Fibroblast of lung (primary cell): ENCODE measurements around the gene SIVA1. TPM values are rescaled to one million over a fixed set of nuclear protein-coding genes. Genes with fewer than 3 reads are reported as not detected.

Experiments used
- DNase-seq, 2 donors: peaks; one replicate each; pipeline versions ENCODE4 v3.0.0 to v3.0.0-alpha.2; 2010; ENCODE audit warnings: low read depth in 2 of 2
- H2AFZ ChIP-seq: 2 replicates; pipeline ENCODE4 v1.5.1; 2012; ENCODE audit warnings: low read length, control low read depth, inconsistent platforms
- H3K27ac ChIP-seq: 2 replicates; pipeline ENCODE4 v1.5.1; 2011; ENCODE audit warnings: low read length, control low read depth; ENCODE audit not compliant: insufficient read depth
- H3K27me3 ChIP-seq: 2 replicates; pipeline ENCODE4 v1.5.1; 2011; ENCODE audit warnings: mild to moderate bottlenecking, low read length; ENCODE audit not compliant: control insufficient read depth, insufficient read depth
- H3K36me3 ChIP-seq: 2 replicates; pipeline ENCODE4 v1.5.1; 2011; ENCODE audit warnings: low read length; ENCODE audit not compliant: control insufficient read depth, insufficient read depth
- H3K4me1 ChIP-seq: 2 replicates; pipeline ENCODE4 v1.5.1; 2011; ENCODE audit warnings: low read length; ENCODE audit not compliant: control insufficient read depth, insufficient read depth; ENCODE audit errors: extremely low read depth
- H3K4me2 ChIP-seq: 2 replicates; pipeline ENCODE4 v1.5.1; 2011; ENCODE audit warnings: low read length, control low read depth; ENCODE audit not compliant: insufficient read depth; ENCODE audit errors: extremely low read depth
- H3K4me3 ChIP-seq, 4 experiments: fragments of 200-600 bp in 1 of 4; sonication (generic) in 1 of 4; replicated peaks in 1 of 4; 2 replicates each; pipeline ENCODE4 v1.5.1; 2011 to 2016; ENCODE audit warnings: low read length in 4 of 4, low read depth in 3 of 4, mild to moderate bottlenecking in 3 of 4, control low read depth in 2 of 4, inconsistent platforms in 1 of 4, mixed read lengths in 1 of 4; ENCODE audit not compliant: insufficient read depth in 1 of 4; ENCODE audit errors: control extremely low read depth in 1 of 4
- H3K79me2 ChIP-seq: 2 replicates; pipeline ENCODE4 v1.5.1; 2012; ENCODE audit warnings: mild to moderate bottlenecking, low read length, inconsistent platforms; ENCODE audit not compliant: control insufficient read depth, insufficient read depth
- H3K9ac ChIP-seq: 2 replicates; pipeline ENCODE4 v1.5.1; 2011; ENCODE audit warnings: mild to moderate bottlenecking, low read length, control low read depth; ENCODE audit not compliant: insufficient read depth
- H3K9me3 ChIP-seq: 2 replicates; pipeline ENCODE4 v1.5.1; 2012; ENCODE audit warnings: low read depth, low read length; ENCODE audit not compliant: control insufficient read depth, insufficient read depth
- H4K20me1 ChIP-seq: 2 replicates; pipeline ENCODE4 v1.5.1; 2011; ENCODE audit warnings: low read length; ENCODE audit not compliant: control insufficient read depth, insufficient read depth; ENCODE audit errors: extremely low read depth
- CTCF ChIP-seq, 2 donors: IDR thresholded peaks in 1 of 2; conservative IDR thresholded peaks in 1 of 2; 1 replicate in 1 of 2; 2 replicates in 1 of 2; pipeline ENCODE4 v1.5.1; 2011 to 2012; ENCODE audit warnings: low read length in 2 of 2, control low read depth in 1 of 2, inconsistent platforms in 1 of 2, low read depth in 1 of 2, mild to moderate bottlenecking in 1 of 2
- EZH2 ChIP-seq: IDR thresholded peaks from 2 replicates; pipeline ENCODE4 v1.5.1; 2012; ENCODE audit warnings: low read length, control low read depth, mild to moderate bottlenecking; ENCODE audit errors: missing control alignments
- polyA plus RNA-seq, 2 donors: library from polyadenylated mRNA; depleted of rRNA in 1 of 2; stranded (reverse) in 1 of 2; unstranded in 1 of 2; fragments of >200 nt; gene quantifications; 2 replicates each; pipeline ENCODE4 v1.2.1, GENCODE V29; 2011 to 2012; ENCODE audit warnings: missing spikeins in 1 of 2
- total RNA-seq: library from RNA; depleted of rRNA; stranded (reverse); fragments of >200 nt; gene quantifications from 2 replicates; pipeline ENCODE4 v1.2.1, GENCODE V29; 2014

Gene SIVA1
- total and polyA plus RNA-seq, 2 donors (not counting 1 experiment from before 2014, with no cell fraction given): 26.1 to 65.1 TPM

GRCh38 chr14:104778694-104779331, 25.9 kb downstream of the SIVA1 start:
- TF ChIP-seq EZH2: no peak
- TF ChIP-seq CTCF (conservative IDR thresholded peaks at IDR 0.05 in 1 of 2, IDR thresholded peaks at IDR 0.05 in 1 of 2; ENCODE audit: low read depth in 1 of 2, low read length in 2 of 2): no peak
- Histone ChIP-seq H3K9ac (no peak overlapping the region), H3K4me3 (no peak overlapping the region), H2AFZ (no peak overlapping the region), H3K27ac (no peak overlapping the region), H3K9me3 (no peaks in the 10 kb centered on the region), H3K36me3 (peaks cover 16% of the 10 kb centered on the region), H4K20me1 (no peaks in the 10 kb centered on the region), H3K79me2 (no peaks in the 10 kb centered on the region), H3K4me1 (no peaks in the 10 kb centered on the region), H3K4me2 (no peak overlapping the region), H3K27me3 (no peaks in the 10 kb centered on the region)
- DNase-seq: no peak

GRCh38 chr14:104779776-104780512, 27.0 kb downstream of the SIVA1 start:
- H3K4me2 ChIP-seq: no peak overlapping the region
- H3K36me3 ChIP-seq: peaks cover 13% of the 10 kb centered on the region
- H3K27me3 ChIP-seq: no peaks in the 10 kb centered on the region
- H3K4me3 ChIP-seq: no peak overlapping the region
- no peaks in the 10 kb centered on the region for H4K20me1 ChIP-seq
- TF ChIP-seq EZH2 (no peak), CTCF (conservative IDR thresholded peaks at IDR 0.05 in 1 of 2, IDR thresholded peaks at IDR 0.05 in 1 of 2; ENCODE audit: low read depth in 1 of 2, low read length in 2 of 2) (no peak)
- H3K4me1 ChIP-seq: no peaks in the 10 kb centered on the region
- no peaks in the 10 kb centered on the region for H3K9me3 ChIP-seq
- DNase-seq: no peak
- H3K9ac ChIP-seq: no peak overlapping the region
- no peaks in the 10 kb centered on the region for H3K79me2 ChIP-seq
- no peak overlapping the region for H2AFZ ChIP-seq
- no peak overlapping the region for H3K27ac ChIP-seq

- Histone ChIP-seq H2AFZ (no peak overlapping the region), H3K27me3 (no peaks in the 10 kb centered on the region), H3K9me3 (no peaks in the 10 kb centered on the region), H3K4me3 (no peak overlapping the region), H4K20me1 (no peaks in the 10 kb centered on the region), H3K4me2 (no peak overlapping the region), H3K79me2 (no peaks in the 10 kb centered on the region), H3K27ac (no peak overlapping the region), H3K9ac (no peak overlapping the region), H3K4me1 (no peaks in the 10 kb centered on the region), H3K36me3 (peaks cover 10% of the 10 kb centered on the region)
- TF ChIP-seq CTCF (conservative IDR thresholded peaks at IDR 0.05 in 1 of 2, IDR thresholded peaks at IDR 0.05 in 1 of 2; ENCODE audit: low read depth in 1 of 2, low read length in 2 of 2): no peak
- no peak for TF ChIP-seq EZH2
- DNase-seq: no peak
These were observed 27.6 kb downstream of the SIVA1 start for GRCh38 chr14:104780513-104781030.
